Uterus (tissue), 2 donors: Measurements from ENCODE around the gene BCL7C.

Experiments used
- CTCF ChIP-seq, 4 experiments: fragments of 200-600 bp in 2 of 4; fragments of 450-650 bp in 2 of 4; sonication (generic) in 2 of 4; IDR thresholded peaks; one replicate each; pipeline ENCODE4 v1.5.1; 2016 to 2019; ENCODE audit warnings: antibody characterized with exemption in 4 of 4, mild to moderate bottlenecking in 2 of 4, moderate library complexity in 1 of 4
- POLR2A ChIP-seq, 2 donors: fragments of 450-650 bp; IDR thresholded peaks; one replicate each; pipeline ENCODE4 v1.6.1; 2016; ENCODE audit warnings: antibody characterized with exemption in 2 of 2, mild to moderate bottlenecking in 1 of 2, moderate library complexity in 1 of 2

GRCh38 chr16:30842971-30843370, 50.9 kb downstream of the BCL7C start:
- TF ChIP-seq CTCF (IDR thresholded peaks at IDR 0.05) (no peak), POLR2A (IDR thresholded peaks at IDR 0.05) (no peak)
